ENCODE data around the gene DHX40. TPM values are rescaled to one million over a fixed set of nuclear protein-coding genes. Genes with fewer than 3 reads are reported as not detected.
"Not testable (repeated sequence)": the region's sequence is repeated elsewhere in the genome, so short reads cannot be mapped to it uniquely, and the experiment has no call there.

Gene DHX40
- total RNA-seq, 1 donor, result 76.4 TPM

DNA sequence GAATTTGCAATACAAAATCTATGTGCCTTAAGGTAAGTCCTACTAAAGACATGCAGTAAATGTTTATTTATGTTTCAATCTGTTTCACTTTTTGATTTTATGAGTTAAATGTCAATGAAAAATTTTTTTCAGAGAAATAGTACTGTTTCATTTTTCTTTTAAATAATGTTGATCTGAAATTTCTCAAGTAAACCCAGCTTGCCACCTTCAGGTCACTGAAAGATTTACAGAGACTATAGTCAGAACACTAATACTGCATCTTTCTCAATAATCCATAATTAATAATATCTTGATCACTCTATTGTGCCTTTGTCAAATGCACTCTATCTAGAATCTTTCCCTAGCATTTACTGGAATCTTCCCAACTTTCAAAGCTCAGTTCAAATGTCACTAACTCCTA lies 6.5 kb upstream of the DHX40 start:
- H3K27ac ChIP-seq (ENCODE audit: low read depth, low read length), result no peak overlapping the region
- no peak overlapping the region for H3K4me2 ChIP-seq (ENCODE audit: insufficient read depth, low read length)
- H3K27me3 ChIP-seq (ENCODE audit: insufficient read depth, low read length), result peaks cover 2% of the 10 kb centered on the region
- no peak for DNase-seq (ENCODE audit: insufficient read length, low spot score, missing footprints)
- no peaks in the 10 kb centered on the region for H4K20me1 ChIP-seq (ENCODE audit: insufficient read depth, low read length)
- H3K79me2 ChIP-seq (ENCODE audit: insufficient read depth, low read length), result no peaks in the 10 kb centered on the region
- no peaks in the 10 kb centered on the region for H3K9me3 ChIP-seq (ENCODE audit: low read depth, low read length)
- no peak overlapping the region for H2AFZ ChIP-seq (ENCODE audit: low read length)
- no peaks in the 10 kb centered on the region for H3K4me1 ChIP-seq (ENCODE audit: insufficient read depth, low read length)
- peak; percentile 43 for TF ChIP-seq CTCF (IDR thresholded peaks at IDR 0.05; ENCODE audit: extremely low read depth, low read depth, low read length)
- H3K4me3 ChIP-seq (ENCODE audit: insufficient read depth, low read length), result no peak overlapping the region
- H3K36me3 ChIP-seq (ENCODE audit: insufficient read depth, low read length), result no peaks in the 10 kb centered on the region

DNA sequence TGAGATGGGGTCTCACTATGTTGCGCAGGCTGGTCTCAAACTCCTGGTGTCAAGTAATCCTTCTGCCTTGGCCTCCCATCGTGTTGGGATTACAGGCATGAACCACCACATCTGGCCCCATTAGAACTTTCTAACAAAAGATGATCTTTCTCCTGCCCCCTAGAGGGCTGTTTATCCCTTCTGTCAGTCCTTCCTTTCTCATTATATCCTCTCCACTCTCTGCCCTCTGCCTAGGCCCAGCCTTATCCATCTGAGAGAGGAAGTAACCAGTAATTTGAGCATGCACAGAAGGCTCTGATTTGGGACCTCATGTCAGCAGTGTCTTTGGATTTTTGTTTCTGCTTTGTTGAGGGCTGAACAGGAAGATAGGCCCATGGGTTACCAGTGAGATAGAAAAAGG lies 4.4 kb upstream of the DHX40 start:
- Histone ChIP-seq H3K9me3 (ENCODE audit: low read depth, low read length) (no peaks in the 10 kb centered on the region), H3K27ac (ENCODE audit: low read depth, low read length) (no peak overlapping the region), H3K79me2 (ENCODE audit: insufficient read depth, low read length) (peaks cover 6% of the 10 kb centered on the region), H3K4me3 (ENCODE audit: insufficient read depth, low read length) (no peak overlapping the region), H2AFZ (ENCODE audit: low read length) (peak overlapping the region; percentile 77), H3K4me2 (ENCODE audit: insufficient read depth, low read length) (no peak overlapping the region), H3K27me3 (ENCODE audit: insufficient read depth, low read length) (peaks cover 2% of the 10 kb centered on the region), H4K20me1 (ENCODE audit: insufficient read depth, low read length) (no peaks in the 10 kb centered on the region), H3K36me3 (ENCODE audit: insufficient read depth, low read length) (no peaks in the 10 kb centered on the region), H3K4me1 (ENCODE audit: insufficient read depth, low read length) (peaks cover 6% of the 10 kb centered on the region)
- TF ChIP-seq CTCF (IDR thresholded peaks at IDR 0.05; ENCODE audit: extremely low read depth, low read depth, low read length), result peak; percentile 47
- no peak for DNase-seq (ENCODE audit: insufficient read length, low spot score, missing footprints)

DNA sequence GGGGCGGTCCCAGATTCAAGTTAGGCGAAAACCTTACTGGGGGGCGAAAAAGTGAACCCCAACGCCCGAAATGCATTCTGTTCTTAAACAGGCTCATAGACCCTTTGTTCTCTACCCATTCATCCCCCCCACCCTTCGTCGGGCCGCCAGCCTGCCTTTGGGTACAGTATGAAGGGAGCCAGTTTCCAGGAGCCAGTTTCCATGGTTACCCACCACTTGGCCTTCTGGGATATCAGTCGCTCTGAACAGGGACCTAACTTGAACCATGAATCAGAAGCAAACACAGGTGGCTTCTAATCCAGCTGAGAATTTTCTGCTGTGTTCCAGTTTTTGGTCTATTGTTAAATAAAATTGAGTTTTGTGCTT lies 532 bp downstream of the DHX40 start:
- Histone ChIP-seq H2AFZ (ENCODE audit: low read length) (peak overlapping the region; percentile 100), H3K9me3 (ENCODE audit: low read depth, low read length) (no peaks in the 10 kb centered on the region), H3K36me3 (ENCODE audit: insufficient read depth, low read length) (no peaks in the 10 kb centered on the region), H4K20me1 (ENCODE audit: insufficient read depth, low read length) (no peaks in the 10 kb centered on the region), H3K4me3 (ENCODE audit: insufficient read depth, low read length) (peak overlapping the region; percentile 100), H3K27ac (ENCODE audit: low read depth, low read length) (peak overlapping the region; percentile 70), H3K4me1 (ENCODE audit: insufficient read depth, low read length) (peaks cover 10% of the 10 kb centered on the region), H3K27me3 (ENCODE audit: insufficient read depth, low read length) (no peaks in the 10 kb centered on the region), H3K79me2 (ENCODE audit: insufficient read depth, low read length) (peaks cover 20% of the 10 kb centered on the region), H3K4me2 (ENCODE audit: insufficient read depth, low read length) (peak overlapping the region; percentile 79)
- TF ChIP-seq CTCF (IDR thresholded peaks at IDR 0.05; ENCODE audit: extremely low read depth, low read depth, low read length), result no peak
- peak; percentile 90 for DNase-seq (ENCODE audit: insufficient read length, low spot score, missing footprints)

DNA sequence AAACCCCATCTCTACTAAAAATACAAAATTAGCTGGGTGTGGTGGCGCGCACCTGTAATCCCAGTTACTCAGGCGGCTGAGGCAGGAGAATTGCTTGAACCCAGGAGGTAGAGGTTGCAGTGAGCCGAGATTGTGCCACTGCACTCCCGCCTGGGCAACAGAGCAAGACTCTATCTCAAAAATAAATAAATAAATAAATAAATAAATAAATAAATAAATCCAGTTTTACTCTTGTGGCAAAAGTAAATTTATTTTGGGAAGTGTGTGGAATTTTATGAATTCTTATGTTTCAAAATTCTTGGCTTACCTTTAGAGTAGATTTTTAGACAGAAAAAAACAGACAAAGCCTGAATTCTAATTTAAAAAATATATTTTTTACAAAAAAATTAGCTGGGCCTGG lies 3.7 kb downstream of the DHX40 start:
- not testable (repeated sequence) for H3K4me3 ChIP-seq (ENCODE audit: insufficient read depth, low read length); H3K27ac ChIP-seq (ENCODE audit: low read depth, low read length); H3K9me3 ChIP-seq (ENCODE audit: low read depth, low read length); H2AFZ ChIP-seq (ENCODE audit: low read length); H3K27me3 ChIP-seq (ENCODE audit: insufficient read depth, low read length); H4K20me1 ChIP-seq (ENCODE audit: insufficient read depth, low read length); H3K36me3 ChIP-seq (ENCODE audit: insufficient read depth, low read length); DNase-seq (ENCODE audit: insufficient read length, low spot score, missing footprints); H3K4me2 ChIP-seq (ENCODE audit: insufficient read depth, low read length)
- Histone ChIP-seq H3K79me2 (ENCODE audit: insufficient read depth, low read length) (peaks cover 20% of the 10 kb centered on the region), H3K4me1 (ENCODE audit: insufficient read depth, low read length) (peaks cover 10% of the 10 kb centered on the region)
